GM20431 (cell line): ENCODE measurements around the gene BCAR1.

Source experiments
- in situ Hi-C: fragments of 300-500 bp; cut with MseI, MboI; formaldehyde crosslinking; loops from one replicate; pipeline ENCODE4 v1.15.0; 2020; ENCODE audit warnings: low sequenced_read_pairs; ENCODE audit not compliant: unreplicated experiment

Gene BCAR1

DNA sequence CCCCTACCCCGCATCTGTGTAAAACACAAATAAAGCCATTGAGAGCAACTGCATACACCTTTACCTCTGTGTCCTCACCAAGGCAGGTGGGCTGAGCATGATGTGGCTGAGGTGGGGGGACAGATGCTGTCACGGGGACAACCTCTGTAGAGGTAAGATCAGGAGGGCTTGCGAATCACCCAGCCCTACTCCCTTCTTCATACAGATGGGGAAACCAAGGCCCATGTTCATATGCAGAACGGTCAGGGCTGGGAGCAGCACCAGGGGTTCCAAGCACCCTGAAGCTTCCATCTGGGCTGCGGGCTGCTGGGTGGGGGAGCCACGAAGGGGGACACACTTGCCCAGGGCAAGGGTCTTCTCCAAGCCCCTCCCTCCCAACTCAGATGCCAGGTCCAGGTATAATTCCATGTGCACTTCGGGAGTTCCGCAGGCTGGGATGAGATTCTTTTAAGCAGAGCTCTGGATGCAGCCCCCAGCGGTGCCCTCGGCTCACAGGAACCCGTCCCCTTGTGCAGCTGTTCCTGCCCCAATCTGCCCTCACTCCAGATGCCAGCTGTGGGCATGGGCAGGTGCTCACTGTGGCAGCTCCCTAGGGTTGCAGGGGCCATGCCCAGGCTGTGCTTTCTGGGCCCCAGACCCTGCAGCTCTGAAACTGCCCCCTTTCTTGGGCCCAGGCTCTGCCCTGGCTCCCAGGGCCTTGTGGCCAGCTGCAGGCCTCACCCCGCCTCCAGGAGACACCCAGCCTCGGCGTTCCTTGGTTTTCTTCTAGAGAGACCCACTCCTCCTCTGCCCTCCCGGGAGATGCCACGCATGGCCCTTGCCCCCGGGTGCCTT lies 23.1 kb downstream of the BCAR1 start:
- in situ Hi-C loops: no loop called here

- in situ Hi-C loops: no loop called here
Observed at GRCh38 chr16:75227361-75228142, 23.9 kb downstream of the BCAR1 start.

- in situ Hi-C loops: no loop called here
Observed at GRCh38 chr16:75226550-75227360, 24.7 kb downstream of the BCAR1 start.

DNA sequence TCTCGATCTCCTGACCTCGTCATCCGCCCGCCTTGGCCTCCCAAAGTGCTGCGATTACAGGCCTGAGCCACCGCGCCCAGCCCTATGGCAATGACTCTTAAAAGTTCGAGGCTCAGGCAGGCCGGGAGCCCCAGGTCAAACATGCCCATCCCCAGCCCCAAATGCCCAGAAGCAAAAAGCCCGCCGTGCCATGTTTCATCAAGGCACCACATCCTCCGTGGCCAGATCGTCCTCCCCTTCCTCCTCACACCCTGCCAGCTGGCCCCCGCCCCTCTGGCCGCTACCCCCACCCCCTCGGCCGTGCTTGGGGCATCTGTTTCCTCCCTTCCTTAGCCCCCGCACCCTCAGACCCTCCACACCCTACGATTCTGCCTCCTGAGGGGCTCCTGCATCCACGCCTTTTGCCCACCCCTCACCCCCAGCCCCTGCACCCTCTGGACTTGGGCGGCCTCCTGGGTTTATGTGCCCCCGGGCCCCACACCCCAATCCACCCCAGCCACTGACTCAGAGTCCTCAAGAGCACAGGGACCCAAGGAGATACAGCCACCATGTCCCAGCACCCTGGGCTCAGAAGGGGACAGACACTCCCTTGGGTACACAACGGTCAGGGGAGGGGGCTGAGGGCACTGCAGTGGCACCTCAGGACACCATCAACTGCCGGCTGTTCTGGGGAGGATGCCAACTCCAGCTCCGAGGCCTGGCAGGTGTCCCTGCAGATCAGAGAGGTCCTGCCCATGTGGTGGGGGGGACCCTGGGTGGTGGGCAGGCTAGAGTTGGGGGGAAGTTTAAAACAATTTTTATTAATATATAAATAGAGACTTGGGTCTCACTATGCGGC lies 25.5 kb downstream of the BCAR1 start:
- in situ Hi-C loops: no loop called here

GRCh38 chr16:75225092-75225491 lies 26.3 kb downstream of the BCAR1 start:
- in situ Hi-C loops: no loop called here

DNA sequence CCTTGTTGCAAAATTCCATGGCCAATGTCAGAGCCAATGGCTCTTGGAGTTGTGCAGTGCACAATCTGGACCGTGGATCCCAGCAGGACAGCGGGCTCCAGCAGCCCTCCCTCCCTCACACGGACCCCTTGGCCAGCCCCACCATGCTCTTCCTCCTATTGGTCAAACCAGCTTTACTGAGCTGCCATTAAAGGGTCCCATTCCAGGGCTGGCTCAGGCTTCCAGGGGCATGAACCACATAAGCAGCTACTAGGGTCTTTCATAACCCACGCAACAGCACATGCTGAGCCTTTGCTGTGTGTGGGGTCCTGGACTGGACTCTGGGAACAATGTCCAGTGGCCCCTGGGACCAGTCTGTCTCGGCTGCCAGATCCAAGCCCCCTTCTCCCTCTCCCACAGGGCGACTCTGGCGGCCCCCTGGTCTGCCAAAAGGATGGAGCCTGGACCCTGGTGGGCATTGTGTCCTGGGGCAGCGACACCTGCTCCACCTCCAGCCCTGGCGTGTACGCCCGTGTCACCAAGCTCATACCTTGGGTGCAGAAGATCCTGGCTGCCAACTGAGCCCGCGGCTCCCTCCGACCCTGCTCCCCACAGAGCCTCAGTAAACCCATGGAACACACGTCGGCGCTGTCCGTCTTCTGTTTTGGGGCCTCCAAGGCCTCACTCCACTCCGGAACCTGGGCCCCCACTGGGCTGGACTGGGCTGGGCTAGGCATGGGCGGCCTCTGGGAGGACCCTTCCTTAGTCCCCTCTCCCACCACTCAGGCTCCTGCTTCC lies 26.9 kb downstream of the BCAR1 start:
- in situ Hi-C loops: loop anchor here (25.0 kb wide), 1 partner anchor 538 kb away; no protein-coding TSS in a partner anchor

DNA sequence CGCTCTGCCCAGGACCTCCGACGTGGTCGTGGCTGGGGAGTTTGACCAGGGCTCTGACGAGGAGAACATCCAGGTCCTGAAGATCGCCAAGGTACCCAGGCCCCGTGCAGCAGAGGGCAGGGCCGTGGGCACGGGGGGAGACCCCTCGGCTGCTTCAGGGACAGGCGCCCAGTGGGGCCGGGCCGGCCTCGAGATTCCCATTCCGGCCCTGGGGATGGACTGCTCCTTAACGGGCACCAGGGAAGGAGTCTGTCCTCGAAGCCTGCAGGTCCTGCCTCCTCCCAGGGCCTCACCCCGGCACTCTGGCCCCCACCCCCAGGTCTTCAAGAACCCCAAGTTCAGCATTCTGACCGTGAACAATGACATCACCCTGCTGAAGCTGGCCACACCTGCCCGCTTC lies 28.3 kb downstream of the BCAR1 start:
- in situ Hi-C loops: loop anchor here (25.0 kb wide), 1 partner anchor 539 kb away; no protein-coding TSS in a partner anchor

DNA sequence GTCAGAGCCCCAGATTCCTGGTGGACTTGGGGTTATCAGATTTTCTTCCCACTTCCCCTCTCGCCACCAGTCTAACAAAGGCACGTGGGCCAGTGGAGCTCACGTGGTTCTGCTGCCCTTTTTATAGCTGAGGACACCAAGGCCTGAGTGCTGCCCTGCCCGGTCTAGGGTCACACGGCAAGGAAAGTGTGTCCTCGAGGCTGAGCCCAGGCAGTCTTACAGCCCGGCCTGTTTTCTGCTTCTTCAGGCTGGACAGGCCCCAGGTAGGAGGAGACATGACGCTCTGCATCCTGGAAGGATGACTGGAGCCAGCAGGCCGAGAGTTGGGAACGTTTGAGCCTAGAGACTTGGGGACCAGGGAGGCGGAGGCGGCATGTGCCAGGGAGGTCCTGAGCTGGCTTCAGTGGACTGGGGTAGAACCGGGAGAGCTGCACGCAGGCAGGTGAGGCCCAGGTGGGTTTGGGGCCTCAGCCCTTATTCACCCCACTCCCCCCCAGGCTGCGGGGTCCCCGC lies 29.1 kb downstream of the BCAR1 start:
- in situ Hi-C loops: loop anchor here (25.0 kb wide), 1 partner anchor 540 kb away; no protein-coding TSS in a partner anchor

DNA sequence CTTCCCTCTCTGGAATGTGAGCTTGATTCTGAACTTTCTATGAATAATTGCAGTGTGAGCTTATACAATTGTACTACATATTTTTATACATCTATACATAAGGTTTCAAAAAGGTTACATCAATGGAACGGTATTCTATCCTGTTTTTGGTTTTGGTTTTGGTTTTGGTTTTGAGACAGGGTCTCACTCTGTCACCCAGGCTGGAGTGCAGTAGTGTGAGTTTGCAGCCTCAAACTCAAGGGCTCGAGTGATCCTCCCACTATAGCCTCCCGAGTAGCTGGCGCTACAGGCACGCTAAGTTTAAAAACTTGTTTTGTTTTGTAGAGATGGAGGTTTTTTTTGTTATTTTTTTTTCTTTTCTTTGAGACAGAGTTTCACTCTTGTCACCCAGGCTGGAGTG lies 31.6 kb downstream of the BCAR1 start:
- in situ Hi-C loops: loop anchor here (25.0 kb wide), 1 partner anchor 542 kb away; no protein-coding TSS in a partner anchor

DNA sequence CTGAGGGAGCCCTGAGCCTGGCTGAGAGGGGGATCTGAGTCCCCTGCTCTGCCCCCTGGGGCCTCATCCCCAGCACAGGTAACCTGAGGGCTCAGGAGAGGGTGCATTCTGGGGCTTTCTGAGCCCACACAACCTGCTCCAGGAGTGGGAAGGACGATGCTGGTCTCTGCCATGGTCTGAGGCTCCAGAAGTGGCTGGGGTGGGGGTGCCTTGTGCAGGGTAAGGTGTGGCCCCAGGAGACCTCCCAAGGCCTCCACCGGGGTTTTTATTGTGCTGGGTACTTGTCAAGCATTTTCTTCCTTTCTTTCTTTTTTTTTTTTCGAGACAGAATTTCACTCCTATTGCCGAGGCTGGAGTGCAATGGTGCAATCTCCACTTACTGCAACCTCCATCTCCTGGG lies 32.3 kb downstream of the BCAR1 start:
- in situ Hi-C loops: loop anchor here (25.0 kb wide), 1 partner anchor 543 kb away; no protein-coding TSS in a partner anchor

DNA sequence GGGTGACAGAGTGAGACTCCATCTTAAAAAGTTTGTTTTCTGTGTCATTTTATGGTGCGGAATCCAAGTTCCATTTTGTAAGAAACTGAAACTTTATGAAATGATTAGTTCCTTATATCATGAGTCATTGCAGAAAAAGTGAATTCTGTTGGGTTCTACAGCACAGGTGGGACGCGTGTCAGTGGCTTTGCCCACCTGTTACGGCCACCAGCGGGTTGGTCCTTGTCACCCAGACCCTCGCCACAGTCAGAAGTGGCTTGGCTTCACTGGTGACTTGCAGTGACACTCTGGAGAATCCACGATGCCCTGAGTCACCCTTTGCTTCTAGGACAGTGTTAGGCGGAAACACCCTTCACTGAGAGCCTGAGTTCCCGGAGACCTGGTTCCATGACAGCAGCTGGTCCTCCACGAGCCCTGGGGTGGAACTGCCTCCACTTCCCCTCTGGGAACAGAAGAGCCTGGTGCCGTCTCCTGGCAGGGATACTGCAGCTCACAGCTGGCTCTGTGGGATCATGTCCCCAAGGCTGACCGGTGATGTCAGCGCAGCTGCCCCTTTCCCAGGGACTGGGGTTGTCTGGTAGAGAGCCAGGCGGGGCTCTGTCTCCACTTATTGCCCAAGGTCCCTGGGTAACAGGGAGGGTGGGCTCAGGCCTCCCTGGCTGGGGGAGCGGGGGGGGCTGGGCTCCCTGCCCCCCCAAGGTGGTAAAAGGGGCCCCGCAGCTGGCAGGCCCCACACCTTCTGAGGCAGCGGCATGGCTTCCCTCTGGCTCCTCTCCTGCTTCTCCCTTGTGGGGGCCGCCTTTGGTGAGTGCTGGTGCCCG lies 33.0 kb downstream of the BCAR1 start, which contains the start of gene CTRB1:
TSS of gene CTRB1 (plus strand) at position 733 of the 821 bp plus-strand sequence. CDS start at position 753, 20 bp downstream.
- in situ Hi-C loops: loop anchor here (25.0 kb wide), 1 partner anchor 544 kb away; no protein-coding TSS in a partner anchor

- in situ Hi-C loops: loop anchor here (25.0 kb wide), 1 partner anchor 545 kb away; no protein-coding TSS in a partner anchor
Observed at GRCh38 chr16:75217389-75217851, 34.0 kb downstream of the BCAR1 start.

GRCh38 chr16:75216576-75216975 lies 34.8 kb downstream of the BCAR1 start:
- in situ Hi-C loops: loop anchor here (25.0 kb wide), 1 partner anchor 546 kb away; no protein-coding TSS in a partner anchor

GRCh38 chr16:75216127-75216526 lies 35.3 kb downstream of the BCAR1 start:
- in situ Hi-C loops: loop anchor here (25.0 kb wide), 1 partner anchor 546 kb away; no protein-coding TSS in a partner anchor

GRCh38 chr16:75211286-75211685 lies 40.1 kb downstream of the BCAR1 start:
- in situ Hi-C loops: loop anchor here (25.0 kb wide), 1 partner anchor 551 kb away; no protein-coding TSS in a partner anchor

DNA sequence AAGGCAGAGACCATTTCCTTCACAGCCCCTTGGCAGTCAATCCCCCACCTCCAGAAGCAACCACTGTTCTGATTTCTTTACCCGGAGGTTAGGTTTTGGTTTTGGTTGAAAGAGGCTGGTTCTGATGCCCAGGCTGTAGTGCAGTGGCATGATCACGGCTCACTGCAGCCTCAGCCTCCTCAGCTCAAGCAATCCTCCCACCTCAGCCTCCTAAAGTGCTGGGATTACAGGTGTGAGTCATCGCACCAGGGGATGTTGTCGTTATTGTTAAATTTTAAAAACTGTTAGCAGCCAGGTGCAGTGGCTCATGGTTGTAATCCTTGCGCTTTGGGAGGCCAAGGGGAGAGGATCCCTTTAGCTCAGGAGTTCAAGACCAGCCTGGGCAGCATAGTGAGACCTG lies 41.5 kb downstream of the BCAR1 start:
- in situ Hi-C loops: loop anchor here (25.0 kb wide), 1 partner anchor 552 kb away; no protein-coding TSS in a partner anchor

GRCh38 chr16:75209514-75209913 lies 41.9 kb downstream of the BCAR1 start:
- in situ Hi-C loops: loop anchor here (25.0 kb wide), 1 partner anchor 553 kb away; no protein-coding TSS in a partner anchor
